Activated CD4-positive, alpha-beta T cell treated with anti-CD3 and anti-CD28 coated beads, Interleukin-2, amount 50 U/mL, for 24 hours (primary cell): Measurements from ENCODE around the gene ARL5B.

Source experiments
- DNase-seq, 2 donors: peaks; one replicate each; pipeline ENCODE4 v3.0.0-alpha.2; 2020; ENCODE audit warnings: low read depth in 1 of 2, low spot score in 1 of 2

Gene ARL5B

GRCh38 chr10:18658271-18659124, 733 bp upstream of the ARL5B start:
- no peak for DNase-seq

- DNase-seq = peak in 1 of 2 donors; percentile 1
These were observed 746 bp downstream of the ARL5B start for GRCh38 chr10:18659819-18660535.

- DNase-seq = no peak
These were observed 1.7 kb downstream of the ARL5B start for GRCh38 chr10:18660816-18661431.

GRCh38 chr10:18664841-18665478, 5.7 kb downstream of the ARL5B start:
- no peak for DNase-seq

GRCh38 chr10:18665815-18666558, 6.8 kb downstream of the ARL5B start:
- no peak for DNase-seq

- DNase-seq = no peak
These were observed 7.6 kb downstream of the ARL5B start for GRCh38 chr10:18666810-18667209.

- no peak for DNase-seq
These were observed 8.8 kb downstream of the ARL5B start for GRCh38 chr10:18668026-18668425.

- DNase-seq = no peak
These were observed 16.0 kb downstream of the ARL5B start for GRCh38 chr10:18675086-18675801.

GRCh38 chr10:18680754-18681153, 21.5 kb downstream of the ARL5B start:
- no peak for DNase-seq

- DNase-seq = no peak
These were observed 22.1 kb downstream of the ARL5B start for GRCh38 chr10:18681366-18681765.

- no peak for DNase-seq
These were observed 22.8 kb downstream of the ARL5B start for GRCh38 chr10:18681971-18682411.

- DNase-seq = no peak
These were observed 24.2 kb downstream of the ARL5B start for GRCh38 chr10:18683427-18683826.

GRCh38 chr10:18684416-18684815, 25.2 kb downstream of the ARL5B start:
- DNase-seq = no peak

- DNase-seq = no peak
These were observed 25.7 kb downstream of the ARL5B start for GRCh38 chr10:18684953-18685352.

GRCh38 chr10:18685555-18685954, 26.3 kb downstream of the ARL5B start:
- no peak for DNase-seq

GRCh38 chr10:18687195-18687594, 28.0 kb downstream of the ARL5B start:
- no peak for DNase-seq

GRCh38 chr10:18687706-18688105, 28.5 kb downstream of the ARL5B start:
- DNase-seq = no peak

GRCh38 chr10:18689498-18689897, 30.3 kb downstream of the ARL5B start:
- no peak for DNase-seq

GRCh38 chr10:18690541-18690940, 31.3 kb downstream of the ARL5B start:
- DNase-seq = no peak
